GM23248 (cell line): Measurements from ENCODE around the gene FASTKD1.

Source experiments
- EZH2 ChIP-seq: fragments of 200-600 bp; sonication (generic); IDR thresholded peaks from 2 replicates; pipeline ENCODE4 v1.6.1; 2018; ENCODE audit warnings: antibody characterized with exemption, mild to moderate bottlenecking; ENCODE audit not compliant: insufficient read depth, poor library complexity, severe bottlenecking
- EZH2phosphoT487 ChIP-seq: fragments of 200-600 bp; sonication (generic); IDR thresholded peaks from 2 replicates; pipeline ENCODE4 v1.6.1; 2018; ENCODE audit warnings: antibody characterized with exemption, moderate library complexity, mild to moderate bottlenecking, low read depth; ENCODE audit not compliant: insufficient read depth

DNA sequence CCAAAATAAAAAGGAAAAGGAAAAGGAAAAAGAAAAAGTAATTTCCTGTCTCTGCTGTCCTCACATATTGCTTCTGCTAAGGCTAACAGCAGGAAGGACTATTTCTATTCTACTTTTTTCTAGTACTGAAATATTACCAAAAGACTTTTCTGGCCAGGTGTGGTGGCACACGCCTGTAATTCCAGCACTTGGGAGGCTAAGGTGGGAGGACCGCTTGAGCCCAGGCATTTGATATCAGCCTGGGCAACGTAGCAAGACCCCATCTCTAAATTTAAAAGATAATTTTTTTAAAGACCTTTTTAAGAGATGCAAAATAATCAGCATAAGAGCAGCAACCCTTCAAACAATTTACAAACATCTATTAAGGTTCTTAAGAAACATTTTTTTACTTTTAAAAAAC is 31.2 kb downstream of the FASTKD1 start:
- no peak for TF ChIP-seq EZH2
- no peak for TF ChIP-seq EZH2phosphoT487
